ENCODE results near the gene GPC6.
"Not testable (repeated sequence)": the region's sequence is repeated elsewhere in the genome, so short reads cannot be mapped to it uniquely, and the experiment has no call there.

GPC6 gene

GRCh38 chr13:93199856-93200255 is 26.8 kb upstream of the GPC6 start:
- no peak overlapping the region for H3K4me3 ChIP-seq (ENCODE audit: low read depth, low read length)
- DNase-seq (ENCODE audit: low read depth, low spot score): no peak
- POLR2A ChIA-PET: no interaction called here
- CTCF ChIA-PET: no interaction called here
- TF ChIP-seq CTCF (IDR thresholded peaks at IDR 0.05; ENCODE audit: insufficient read depth, low read length, missing control alignments): no peak

GRCh38 chr13:93200626-93201025 is 26.0 kb upstream of the GPC6 start:
- no peak for DNase-seq (ENCODE audit: low read depth, low spot score)
- ChIA-PET POLR2A (no interaction called here), CTCF (no interaction called here)
- no peak for TF ChIP-seq CTCF (IDR thresholded peaks at IDR 0.05; ENCODE audit: insufficient read depth, low read length, missing control alignments)
- H3K4me3 ChIP-seq (ENCODE audit: low read depth, low read length): no peak overlapping the region

- no peak for DNase-seq (ENCODE audit: low read depth, low spot score)
- ChIA-PET CTCF (interaction anchor here (0.6 kb wide), 1 partner anchor 990 kb away, joined by 4 read pairs; no protein-coding TSS in a partner anchor), POLR2A (no interaction called here)
- TF ChIP-seq CTCF (IDR thresholded peaks at IDR 0.05; ENCODE audit: insufficient read depth, low read length, missing control alignments): no peak
- H3K4me3 ChIP-seq (ENCODE audit: low read depth, low read length): no peak overlapping the region
These were observed 24.5 kb upstream of the GPC6 start for GRCh38 chr13:93201992-93202558.

GRCh38 chr13:93206778-93207392 is 19.7 kb upstream of the GPC6 start:
- POLR2A ChIA-PET; H3K4me3 ChIP-seq (ENCODE audit: low read depth, low read length); CTCF ChIA-PET; DNase-seq (ENCODE audit: low read depth, low spot score): not testable (repeated sequence)

GRCh38 chr13:93216122-93216521 is 10.5 kb upstream of the GPC6 start:
- TF ChIP-seq CTCF (IDR thresholded peaks at IDR 0.05; ENCODE audit: insufficient read depth, low read length, missing control alignments): no peak
- CTCF ChIA-PET: no interaction called here
- POLR2A ChIA-PET: no interaction called here
- no peak overlapping the region for H3K4me3 ChIP-seq (ENCODE audit: low read depth, low read length)
- DNase-seq (ENCODE audit: low read depth, low spot score): no peak

GRCh38 chr13:93217721-93218261 is 8.8 kb upstream of the GPC6 start:
- DNase-seq (ENCODE audit: low read depth, low spot score): no peak
- H3K4me3 ChIP-seq (ENCODE audit: low read depth, low read length): no peak overlapping the region
- POLR2A ChIA-PET: no interaction called here
- CTCF ChIA-PET: interaction anchor here (1.0 kb wide), 1 partner anchor 975 kb away, joined by 3 read pairs; no protein-coding TSS in a partner anchor
- TF ChIP-seq CTCF (IDR thresholded peaks at IDR 0.05; ENCODE audit: insufficient read depth, low read length, missing control alignments): no peak

GRCh38 chr13:93218583-93218982 is 8.0 kb upstream of the GPC6 start:
- ChIA-PET CTCF (interaction anchor here (1.0 kb wide), 1 partner anchor 974 kb away, joined by 3 read pairs; no protein-coding TSS in a partner anchor), POLR2A (no interaction called here)
- H3K4me3 ChIP-seq (ENCODE audit: low read depth, low read length): no peak overlapping the region
- no peak for TF ChIP-seq CTCF (IDR thresholded peaks at IDR 0.05; ENCODE audit: insufficient read depth, low read length, missing control alignments)
- no peak for DNase-seq (ENCODE audit: low read depth, low spot score)

Data from AG04449 (cell line).